H9 (cell line): ENCODE data around the gene IPO11. TPM values are rescaled to one million over a fixed set of nuclear protein-coding genes. Genes with fewer than 3 reads are reported as not detected.

Experiments used
- DNase-seq: peaks from one replicate; pipeline ENCODE4 v3.0.0-alpha.2; 2017
- H2AFZ ChIP-seq: one replicate; pipeline ENCODE4 v1.6.1; 2013; ENCODE audit warnings: mild to moderate bottlenecking, low read length, control low read depth, moderate library complexity
- H2AK5ac ChIP-seq: 2 replicates; pipeline ENCODE4 v1.6.1; 2013; ENCODE audit warnings: low read length, control low read depth, mixed read lengths; ENCODE audit not compliant: insufficient read length
- H2BK120ac ChIP-seq: one replicate; pipeline ENCODE4 v1.6.1; 2013; ENCODE audit warnings: low read depth, mild to moderate bottlenecking, low read length, control low read depth, inconsistent platforms; ENCODE audit not compliant: poor library complexity, severe bottlenecking
- H2BK12ac ChIP-seq: 2 replicates; pipeline ENCODE4 v1.6.1; 2013; ENCODE audit warnings: low read length, control low read depth, mixed read lengths, low read depth; ENCODE audit not compliant: insufficient read length
- H2BK15ac ChIP-seq: 2 replicates; pipeline ENCODE4 v1.6.1; 2013; ENCODE audit warnings: low read depth, low read length, control low read depth
- H2BK20ac ChIP-seq: one replicate; pipeline ENCODE4 v1.6.1; 2013; ENCODE audit warnings: low read depth, mild to moderate bottlenecking, low read length, control low read depth, inconsistent platforms; ENCODE audit not compliant: poor library complexity, severe bottlenecking
- H2BK5ac ChIP-seq: 2 replicates; pipeline ENCODE4 v1.6.1; 2013; ENCODE audit warnings: low read length, control low read depth, mixed read lengths; ENCODE audit not compliant: insufficient read length
- H3K14ac ChIP-seq: 2 replicates; pipeline ENCODE4 v1.6.1; 2013; ENCODE audit warnings: low read length, control low read depth; ENCODE audit not compliant: insufficient read depth
- H3K18ac ChIP-seq: 2 replicates; pipeline ENCODE4 v1.6.1; 2013; ENCODE audit warnings: low read depth, mild to moderate bottlenecking, mixed read lengths, low read length, control low read depth; ENCODE audit not compliant: insufficient read length
- H3K23ac ChIP-seq: 2 replicates; pipeline ENCODE4 v1.6.1; 2013; ENCODE audit warnings: low read length, control low read depth, mixed read lengths, low read depth; ENCODE audit not compliant: insufficient read length
- H3K23me2 ChIP-seq: 2 replicates; pipeline ENCODE4 v1.6.1; 2013; ENCODE audit warnings: low read depth, mild to moderate bottlenecking, mixed read lengths, low read length, control low read depth; ENCODE audit not compliant: insufficient read length, poor library complexity, severe bottlenecking
- H3K27ac ChIP-seq: 2 replicates; pipeline ENCODE4 v1.5.1; 2013; ENCODE audit warnings: low read length, control low read depth, mixed read lengths, low read depth; ENCODE audit not compliant: insufficient read length
- H3K27me3 ChIP-seq: 2 replicates; pipeline ENCODE4 v1.6.1; 2013; ENCODE audit warnings: low read length, control low read depth, inconsistent platforms; ENCODE audit not compliant: insufficient read depth
- H3K4ac ChIP-seq: 2 replicates; pipeline ENCODE4 v1.6.1; 2013; ENCODE audit warnings: low read depth, mild to moderate bottlenecking, control low read depth, inconsistent platforms, low read length, moderate library complexity
- H3K4me1 ChIP-seq: 2 replicates; pipeline ENCODE4 v1.6.1; 2013; ENCODE audit warnings: low read length, control low read depth, inconsistent platforms; ENCODE audit not compliant: insufficient read depth
- H3K4me2 ChIP-seq: 2 replicates; pipeline ENCODE4 v1.6.1; 2013; ENCODE audit warnings: low read length, control low read depth, mixed read lengths; ENCODE audit not compliant: insufficient read length, insufficient read depth
- H3K56ac ChIP-seq: 2 replicates; pipeline ENCODE4 v1.6.1; 2013; ENCODE audit warnings: low read depth, mild to moderate bottlenecking, mixed read lengths, low read length, control low read depth; ENCODE audit not compliant: insufficient read length
- H3K79me1 ChIP-seq: 2 replicates; pipeline ENCODE4 v1.6.1; 2013; ENCODE audit warnings: low read depth, mild to moderate bottlenecking, moderate library complexity, low read length, control low read depth, inconsistent platforms; ENCODE audit not compliant: insufficient read depth, poor library complexity, severe bottlenecking
- H3K79me2 ChIP-seq: 2 replicates; pipeline ENCODE4 v1.6.1; 2013; ENCODE audit warnings: low read length, control low read depth, inconsistent platforms; ENCODE audit not compliant: insufficient read depth
- H3K9ac ChIP-seq: 2 replicates; pipeline ENCODE4 v1.6.1; 2013; ENCODE audit warnings: low read length, control low read depth, mixed read lengths; ENCODE audit not compliant: insufficient read length; ENCODE audit errors: extremely low read depth
- H3K9me3 ChIP-seq: one replicate; pipeline ENCODE4 v1.6.1; 2013; ENCODE audit warnings: low read depth, low read length, inconsistent platforms; ENCODE audit not compliant: control insufficient read depth
- H3T11ph ChIP-seq: one replicate; pipeline ENCODE4 v1.6.1; 2013; ENCODE audit warnings: mild to moderate bottlenecking, low read length, control low read depth, inconsistent platforms
- H4K20me1 ChIP-seq: one replicate; pipeline ENCODE4 v1.6.1; 2013; ENCODE audit not compliant: control insufficient read depth, insufficient read length, insufficient read depth
- H4K5ac ChIP-seq: 2 replicates; pipeline ENCODE4 v1.6.1; 2013; ENCODE audit warnings: low read depth, mild to moderate bottlenecking, mixed read lengths, low read length, control low read depth; ENCODE audit not compliant: insufficient read length
- H4K8ac ChIP-seq: replicated peaks from 2 replicates; pipeline ENCODE4 v1.6.1; 2013; ENCODE audit warnings: low read length, control low read depth, mixed read lengths, low read depth; ENCODE audit not compliant: insufficient read length
- H4K91ac ChIP-seq: 2 replicates; pipeline ENCODE4 v1.6.1; 2013; ENCODE audit warnings: low read depth, mild to moderate bottlenecking, moderate library complexity, mixed read lengths, low read length, control low read depth; ENCODE audit not compliant: insufficient read length
- H3K27ac Mint-ChIP-seq, 3 experiments: 2 replicates in 2 of 3; 3 replicates in 1 of 3; pipeline ENCODE4 v1.8.0; 2020 to 2021; ENCODE audit warnings: mixed read lengths in 3 of 3, mild to moderate bottlenecking in 1 of 3, moderate library complexity in 1 of 3
- H3K27me3 Mint-ChIP-seq: 2 replicates; pipeline ENCODE4 v1.8.0; 2021; ENCODE audit warnings: low read depth, mild to moderate bottlenecking, moderate library complexity, mixed read lengths
- H3K36me3 Mint-ChIP-seq, 3 experiments: 2 replicates in 2 of 3; 3 replicates in 1 of 3; pipeline ENCODE4 v1.8.0; 2020 to 2021; ENCODE audit warnings: low read depth in 3 of 3, mixed read lengths in 3 of 3; ENCODE audit not compliant: insufficient read depth in 1 of 3
- H3K4me1 Mint-ChIP-seq, 2 experiments: 2 replicates each; pipeline ENCODE4 v1.8.0; 2020; ENCODE audit warnings: mixed read lengths in 2 of 2
- H3K4me3 Mint-ChIP-seq, 2 experiments: 2 replicates in 1 of 2; 3 replicates in 1 of 2; pipeline ENCODE4 v1.8.0; 2020 to 2021; ENCODE audit warnings: mild to moderate bottlenecking in 2 of 2, mixed read lengths in 2 of 2, moderate library complexity in 1 of 2
- H3K9me3 Mint-ChIP-seq, 2 experiments: 2 replicates in 1 of 2; 3 replicates in 1 of 2; pipeline ENCODE4 v1.8.0; 2020; ENCODE audit warnings: mild to moderate bottlenecking in 2 of 2, mixed read lengths in 2 of 2, moderate library complexity in 1 of 2
- CTCF ChIP-seq: fragments of 200-600 bp; sonication (generic); conservative IDR thresholded peaks from 3 replicates; pipeline ENCODE4 v1.8.0; 2021; ENCODE audit warnings: antibody characterized with exemption, mild to moderate bottlenecking
- WGBS: extraction: QIAGEN DNeasy Blood & Tissue Kit; methylation state at CpG from one replicate; pipeline ENCODE4 v1.1.7; 2013; ENCODE audit warnings: missing lambda C conversion rate, low lambda C conversion rate, mixed read lengths; ENCODE audit not compliant: insufficient read length; ENCODE audit errors: extremely low coverage; 5-methylcytosine and 5-hydroxymethylcytosine counted together
- total RNA-seq: library from RNA; stranded (reverse); gene quantifications from 2 replicates; pipeline ENCODE4 v1.2.1, GENCODE V29; 2021

IPO11 gene
- total RNA-seq, 1 experiment from 2014 or later: 63.0 TPM

GRCh38 chr5:62373382-62373781, 39.2 kb upstream of the IPO11 start:
- Histone ChIP-seq H3K23ac (no peak overlapping the region), H3K23me2 (no peaks in the 10 kb centered on the region), H2AK5ac (no peak overlapping the region), H3K9ac (no peak overlapping the region), H3K27me3 (no peaks in the 10 kb centered on the region), H3K79me1 (no peaks in the 10 kb centered on the region), H3K4me2 (no peak overlapping the region), H3T11ph (no peak overlapping the region), H2BK120ac (no peak overlapping the region), H2BK12ac (no peak overlapping the region), H4K91ac (no peak overlapping the region), H2BK20ac (no peak overlapping the region), H2BK5ac (no peak overlapping the region), H3K9me3 (no peaks in the 10 kb centered on the region), H4K20me1 (no peaks in the 10 kb centered on the region), H2AFZ (no peak overlapping the region), H4K8ac (no peak overlapping the region), H3K27ac (no peak overlapping the region), H3K4me1 (no peaks in the 10 kb centered on the region), H3K56ac (no peak overlapping the region), H3K4ac (no peak overlapping the region), H3K14ac (no peak overlapping the region), H3K18ac (no peak overlapping the region), H3K79me2 (no peaks in the 10 kb centered on the region), H4K5ac (no peak overlapping the region), H2BK15ac (no peak overlapping the region)
- no peaks in the 10 kb centered on the region for H3K9me3 Mint-ChIP-seq
- H3K4me3 Mint-ChIP-seq: no peak overlapping the region
- no peak for TF ChIP-seq CTCF
- DNase-seq: no peak
- H3K27ac Mint-ChIP-seq: no peak overlapping the region
- no CpG with 5 or more reads among the region's 3 CpGs for WGBS
- H3K4me1 Mint-ChIP-seq: no peaks in the 10 kb centered on the region
- H3K27me3 Mint-ChIP-seq: no peaks in the 10 kb centered on the region
- peaks cover 17 to 61% (median 59%) of the 10 kb centered on the region in 3 experiments; a peak in 6 of 7 replicates for H3K36me3 Mint-ChIP-seq
